HG02970 (cell line): ENCODE data around the gene CXCL16.
"Not testable (repeated sequence)": the region's sequence is repeated elsewhere in the genome, so short reads cannot be mapped to it uniquely, and the experiment has no call there.

ENCODE experiments used
- ATAC-seq: cut with Tn5 transposase; IDR thresholded peaks from one replicate; pipeline ENCODE4 v1.9.1; 2021; ENCODE audit warnings: mild to moderate bottlenecking, moderate library complexity, moderate number of reproducible peaks; ENCODE audit not compliant: unreplicated experiment, low FRiP score

CXCL16 gene

DNA sequence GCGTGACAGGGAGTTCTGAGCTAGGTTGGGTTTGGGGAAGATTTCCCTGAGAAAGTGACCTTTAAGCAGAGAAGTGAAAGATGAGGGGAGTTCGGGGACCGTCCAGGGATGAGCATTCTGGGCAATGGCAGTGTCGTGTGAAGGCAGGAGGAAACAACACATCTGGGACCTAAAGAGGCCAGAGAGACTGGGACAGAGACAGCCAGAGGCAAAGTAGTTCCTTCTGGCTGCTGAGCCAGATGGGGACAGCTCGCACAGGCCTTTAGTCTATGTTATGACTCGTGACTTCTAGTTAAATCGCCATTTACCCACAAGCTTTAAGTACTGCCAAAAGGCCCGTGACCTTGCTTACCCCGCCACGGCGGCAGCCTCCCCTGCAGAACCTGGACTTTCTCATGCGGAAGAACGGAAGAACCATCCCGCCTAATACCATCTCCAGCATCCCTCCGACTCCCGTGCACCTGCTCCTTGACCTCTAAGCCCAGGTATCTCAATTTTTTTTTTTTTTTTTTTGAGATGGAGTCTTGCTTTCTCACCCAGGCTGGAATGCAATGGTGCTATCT is 17.0 kb downstream of the CXCL16 start:
- no peak for ATAC-seq

DNA sequence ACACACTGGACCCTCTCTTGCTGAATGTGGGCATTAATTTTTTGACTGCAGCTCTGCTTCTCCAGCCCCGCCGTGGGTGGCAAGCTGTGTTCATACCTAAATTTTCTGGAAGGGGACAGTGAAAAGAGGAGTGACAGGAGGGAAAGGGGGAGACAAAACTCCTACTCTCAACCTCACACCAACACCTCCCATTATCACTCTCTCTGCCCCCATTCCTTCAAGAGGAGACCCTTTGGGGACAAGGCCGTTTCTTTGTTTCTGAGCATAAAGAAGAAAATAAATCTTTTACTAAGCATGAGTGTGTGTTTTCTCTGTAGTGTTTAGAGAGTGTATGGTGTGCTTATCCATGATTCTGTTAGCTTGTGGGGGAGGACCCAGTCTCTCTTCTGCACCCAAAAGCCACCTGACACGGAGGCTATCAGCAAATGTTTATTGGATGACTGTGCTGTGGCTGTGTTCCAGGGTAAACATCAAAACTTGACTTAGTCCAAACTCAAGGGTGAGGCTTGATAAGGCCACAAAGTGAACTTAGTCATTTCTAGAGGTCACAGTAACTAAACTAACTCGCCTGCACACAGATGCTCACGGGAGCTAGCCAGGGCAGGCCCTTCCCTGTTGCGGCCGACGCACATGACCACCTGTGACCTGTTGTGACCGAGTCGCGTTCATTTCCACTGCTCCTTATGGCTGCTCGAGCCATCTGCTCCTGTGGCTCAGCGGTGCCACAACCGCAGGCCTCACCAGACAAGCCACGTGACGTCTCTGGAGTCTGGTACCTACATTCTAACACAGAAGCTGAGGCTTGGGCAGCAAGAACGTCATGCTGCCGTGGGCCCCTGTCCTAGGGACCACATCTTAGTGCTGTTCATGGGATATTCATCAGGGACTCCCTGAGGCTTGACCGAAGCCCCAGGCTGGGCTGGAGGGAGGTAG is 18.3 kb downstream of the CXCL16 start:
- no peak for ATAC-seq

GRCh38 chr17:4720787-4721186 is 18.9 kb downstream of the CXCL16 start:
- no peak for ATAC-seq

DNA sequence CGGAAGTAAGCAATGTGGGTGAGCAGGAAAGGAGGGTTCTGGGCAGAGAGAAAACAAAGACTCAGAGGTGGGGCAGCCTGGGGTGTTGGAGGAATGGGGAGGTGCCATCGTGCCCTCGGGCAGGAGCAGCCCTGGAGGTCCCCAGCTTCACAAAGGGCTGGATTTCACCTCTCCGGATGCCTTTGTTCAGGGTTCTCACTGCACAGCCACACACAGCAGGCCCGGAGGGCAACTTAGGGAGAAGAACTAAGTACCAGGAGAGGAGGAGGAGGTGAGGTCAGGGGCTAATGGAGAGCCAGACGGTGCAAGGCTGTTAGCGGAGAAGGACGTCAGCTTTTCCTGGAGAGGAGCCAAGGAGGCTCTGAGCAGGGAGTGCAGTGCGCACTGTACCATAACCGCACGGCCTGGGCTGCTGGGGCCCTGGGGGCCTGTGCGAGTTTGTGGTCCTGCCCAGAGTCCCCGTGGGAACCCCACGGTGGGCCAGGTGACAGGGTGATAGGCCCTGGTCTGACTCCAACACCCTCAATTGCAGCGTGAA is 20.0 kb downstream of the CXCL16 start:
- no peak for ATAC-seq

DNA sequence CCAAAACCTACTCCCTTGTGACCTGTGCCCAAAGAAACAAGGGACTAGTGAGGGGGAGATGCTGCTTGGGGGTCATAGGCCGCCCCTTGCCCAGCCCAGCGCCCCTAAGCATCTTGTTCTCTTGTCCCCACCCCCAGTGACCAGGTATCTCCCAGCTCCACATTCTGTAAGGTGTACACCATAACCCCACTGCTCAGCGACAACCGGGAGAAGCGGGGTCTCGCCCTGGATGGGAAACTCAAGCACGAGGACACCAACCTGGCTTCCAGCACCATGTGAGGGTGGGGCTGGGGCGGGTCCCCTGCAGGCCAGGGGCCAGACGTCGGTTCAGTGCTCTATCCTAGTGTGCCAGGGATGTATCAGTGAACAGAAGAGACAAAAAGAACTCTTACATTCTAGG is 20.6 kb downstream of the CXCL16 start:
- ATAC-seq: no peak

- no peak for ATAC-seq
Observed at GRCh38 chr17:4718276-4718675, 21.5 kb downstream of the CXCL16 start.

DNA sequence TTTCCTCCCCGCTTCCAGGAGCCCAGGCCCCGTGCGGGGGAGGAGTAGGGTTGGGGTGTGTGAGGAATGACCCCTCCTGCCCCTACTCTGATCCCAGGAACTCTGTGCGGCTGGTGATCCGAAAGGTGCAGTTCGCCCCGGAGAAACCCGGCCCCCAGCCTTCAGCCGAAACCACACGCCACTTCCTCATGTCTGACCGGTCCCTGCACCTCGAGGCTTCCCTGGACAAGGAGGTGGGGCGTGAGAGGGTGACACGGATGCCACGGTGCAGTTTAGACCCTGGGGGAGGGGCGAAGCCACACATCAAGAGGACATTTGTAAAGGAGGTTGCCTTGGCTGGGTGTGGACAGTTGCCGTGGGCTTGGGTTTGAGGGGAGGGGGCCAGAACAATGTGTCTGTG is 21.9 kb downstream of the CXCL16 start:
- ATAC-seq: no peak

- no peak for ATAC-seq
Observed at GRCh38 chr17:4716081-4716480, 23.6 kb downstream of the CXCL16 start.

DNA sequence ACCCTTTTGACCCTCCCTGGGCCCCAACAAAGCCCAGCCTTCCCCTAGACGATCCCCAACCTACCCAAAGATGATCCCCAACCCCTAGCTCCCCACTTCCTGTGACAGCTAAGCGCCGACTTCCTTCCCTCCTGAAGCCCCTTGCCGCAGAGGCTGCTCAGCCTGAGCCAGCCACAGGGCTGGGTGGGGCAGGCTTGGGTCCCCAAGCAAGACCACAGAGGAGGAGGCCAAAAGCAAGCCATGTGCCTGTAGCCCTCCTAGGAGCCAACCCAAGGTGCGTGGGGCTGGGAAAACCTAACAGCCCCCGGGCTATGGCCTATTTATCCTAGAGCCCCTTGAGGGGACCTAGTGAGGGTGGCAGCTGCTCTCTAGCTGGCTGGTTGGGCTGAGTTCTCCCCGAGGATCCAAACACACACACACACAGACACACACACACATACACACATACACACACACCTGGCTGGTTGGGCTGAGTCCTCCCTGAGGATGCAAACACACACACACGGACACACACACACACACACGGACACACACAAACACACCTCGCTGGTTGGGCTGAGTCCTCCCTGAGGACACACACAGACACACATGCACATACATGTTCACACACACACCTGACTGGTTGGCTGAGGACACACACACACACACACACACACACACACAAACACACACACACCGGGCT is 24.5 kb downstream of the CXCL16 start:
- no peak for ATAC-seq

DNA sequence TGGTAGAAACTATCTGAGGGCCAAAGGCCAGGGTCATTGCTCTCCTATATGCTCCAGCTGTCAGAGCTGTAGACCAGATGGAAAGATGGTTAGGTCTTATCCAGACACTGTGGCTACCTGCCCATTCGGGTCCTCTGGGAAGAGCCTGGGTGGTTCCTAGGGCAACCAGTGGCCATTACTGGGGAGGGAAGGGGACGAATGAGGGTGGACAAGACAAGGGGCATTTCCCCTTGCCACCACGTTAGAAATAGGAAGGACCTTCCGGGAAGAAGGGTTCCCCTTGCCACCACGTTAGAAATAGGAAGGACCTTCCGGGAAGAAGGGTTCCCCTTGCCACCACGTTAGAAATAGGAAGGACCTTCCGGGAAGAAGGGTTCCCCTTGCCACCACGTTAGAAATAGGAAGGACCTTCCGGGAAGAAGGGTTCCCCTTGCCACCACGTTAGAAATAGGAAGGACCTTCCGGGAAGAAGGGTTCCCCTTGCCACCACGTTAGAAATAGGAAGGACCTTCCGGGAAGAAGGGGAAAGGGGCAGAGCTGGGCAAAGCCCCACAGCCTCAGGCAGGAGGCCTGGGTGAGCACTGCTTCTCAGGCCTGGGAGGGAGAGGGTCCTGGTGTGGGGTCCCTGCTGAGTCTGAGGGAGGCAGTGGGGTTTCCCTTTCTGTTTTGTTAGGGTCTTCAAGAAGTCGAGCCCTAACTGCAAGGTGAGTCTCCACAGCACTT is 25.2 kb downstream of the CXCL16 start:
- ATAC-seq: not testable (repeated sequence)

- no peak for ATAC-seq
Observed at GRCh38 chr17:4712526-4712925, 27.2 kb downstream of the CXCL16 start.

DNA sequence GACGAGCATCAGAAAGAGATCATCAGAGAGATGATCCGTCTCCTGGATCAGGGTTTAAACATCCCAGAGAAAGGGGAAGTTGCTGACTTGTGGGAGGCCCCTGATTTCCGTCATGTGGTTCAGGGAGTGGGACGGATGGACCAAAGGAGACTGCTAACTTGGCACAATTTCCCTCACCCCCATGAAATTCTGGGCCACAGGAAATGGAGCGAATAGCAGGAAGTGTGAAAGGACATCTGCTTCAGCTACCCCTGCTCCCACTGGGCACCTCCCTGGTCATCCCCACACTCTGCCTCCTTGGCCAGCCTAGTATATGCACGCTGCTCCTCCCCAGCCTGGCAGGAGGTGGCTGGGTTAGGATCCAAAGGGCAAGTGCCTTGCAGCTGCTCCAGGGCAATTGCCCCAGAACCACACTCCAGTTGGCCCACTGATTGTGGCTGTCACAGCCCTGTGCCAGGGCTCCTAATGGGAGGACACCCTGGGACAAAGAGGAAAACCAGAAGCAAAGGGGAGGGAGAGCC is 28.0 kb downstream of the CXCL16 start:
- ATAC-seq: no peak

DNA sequence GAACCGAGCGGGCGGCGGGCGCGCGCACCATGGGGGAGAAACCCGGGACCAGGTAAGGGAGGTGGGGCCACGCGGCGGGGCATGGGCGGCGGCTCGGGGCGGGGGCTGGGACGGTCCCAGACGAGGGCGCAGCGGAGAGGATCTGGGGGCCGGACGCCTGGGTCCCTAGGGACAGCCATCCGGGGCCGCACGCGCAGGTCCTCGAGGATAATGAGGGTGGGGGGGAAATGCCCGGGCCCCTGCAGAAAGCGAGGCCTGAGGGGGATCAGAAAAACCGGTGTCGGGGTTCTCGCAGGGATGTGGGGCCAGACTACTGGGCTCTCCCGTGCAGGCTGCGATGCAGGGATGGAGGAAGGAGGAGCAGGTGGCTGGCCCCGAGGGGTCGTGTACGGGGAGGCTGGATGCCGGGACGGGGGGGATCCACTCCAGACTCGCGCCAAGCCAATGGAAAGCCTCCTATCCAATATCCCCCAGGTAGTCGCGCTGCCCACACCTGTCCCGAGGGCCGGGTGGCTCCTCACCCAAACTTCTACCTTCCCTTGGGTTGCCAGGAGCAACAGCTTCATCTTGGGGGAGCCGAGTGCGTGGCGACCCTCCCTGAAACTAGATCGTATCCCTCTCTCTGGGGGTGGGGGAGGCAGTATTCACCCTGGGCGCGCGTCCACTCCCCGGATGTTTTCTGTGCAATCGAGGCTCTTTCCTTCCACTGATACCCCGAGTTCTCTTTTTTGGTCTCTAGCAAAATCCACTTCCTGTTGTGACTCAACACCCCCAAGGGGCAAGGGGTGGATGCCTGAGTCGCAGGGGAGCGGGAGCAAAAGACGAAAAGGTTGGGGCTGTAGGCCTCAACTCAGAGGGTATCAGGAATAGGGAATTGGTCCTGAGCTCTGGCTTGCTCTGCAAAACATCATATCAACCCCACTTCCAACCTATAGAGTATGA is 28.8 kb downstream of the CXCL16 start:
- peak; percentile 4 for ATAC-seq

GRCh38 chr17:4709794-4710692 is 29.7 kb downstream of the CXCL16 start, which contains the start of gene ARRB2:
ARRB2 (plus strand) TSS chr17:4710632; CDS start chr17:4710722, 90 bp downstream.
- ATAC-seq: peak; percentile 81

DNA sequence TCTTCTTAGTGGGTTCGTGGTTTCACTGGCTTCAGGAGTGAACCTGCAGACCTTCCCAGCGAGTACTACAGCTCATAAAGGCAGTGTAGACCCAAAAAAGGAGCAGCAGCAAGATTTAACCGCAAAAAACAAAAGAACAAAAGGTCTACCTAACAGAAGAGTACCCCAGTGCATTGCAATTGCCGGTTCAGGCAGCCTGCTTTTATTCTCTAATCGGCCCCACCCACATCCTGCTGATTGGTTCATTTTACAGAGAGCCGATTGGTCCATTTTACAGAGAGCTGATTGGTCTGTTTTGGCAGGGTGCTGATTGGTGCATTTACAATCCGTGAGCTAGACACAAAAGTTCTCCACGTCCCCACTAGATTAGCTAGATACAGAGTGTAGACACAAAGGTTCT is 31.3 kb downstream of the CXCL16 start:
- ATAC-seq: no peak

GRCh38 chr17:4706121-4706520 is 33.6 kb downstream of the CXCL16 start:
- no peak for ATAC-seq

DNA sequence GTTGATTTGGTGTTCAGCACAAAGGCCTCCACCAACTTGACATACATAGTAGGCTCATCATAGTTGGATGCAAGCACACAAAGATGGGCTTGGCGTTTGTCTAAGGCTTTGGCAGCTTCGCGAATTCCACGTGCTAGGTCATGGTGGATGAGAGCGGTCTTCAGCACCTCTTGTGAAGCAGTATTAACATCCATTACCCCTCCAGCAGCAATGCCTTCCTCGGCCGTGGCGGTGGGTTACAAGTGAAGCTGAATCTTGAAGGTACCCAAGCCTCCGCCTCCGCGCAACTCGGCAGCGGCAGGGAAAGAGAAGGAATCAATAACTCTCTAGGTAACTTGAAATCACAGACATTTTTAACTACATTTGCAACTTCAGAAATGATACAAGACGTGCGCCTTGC is 34.7 kb downstream of the CXCL16 start:
- no peak for ATAC-seq

DNA sequence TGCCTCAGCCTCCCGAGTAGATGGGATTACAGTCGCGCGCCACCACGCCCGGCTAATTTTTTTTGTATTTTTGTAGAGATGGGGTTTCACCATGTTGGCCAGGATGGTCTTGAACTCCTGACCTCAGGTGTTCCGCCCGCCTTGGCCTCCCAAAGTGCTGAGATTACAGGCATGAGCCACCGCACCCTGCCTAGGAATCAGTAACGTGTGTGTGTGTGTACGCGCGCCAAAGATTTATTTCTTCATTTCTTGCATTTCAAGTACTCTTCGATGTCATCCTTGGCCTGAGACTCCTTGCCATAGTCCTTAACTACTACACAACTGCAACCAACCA is 35.2 kb downstream of the CXCL16 start:
- not testable (repeated sequence) for ATAC-seq
